Body of pancreas (tissue), 4 donors: ENCODE data around the gene PDIK1L.

Source experiments
- CTCF ChIP-seq, 7 experiments: fragments of 450-650 bp in 4 of 7; fragments of 200-600 bp in 3 of 7; sonication (generic) in 3 of 7; IDR thresholded peaks; one replicate each; pipeline ENCODE4 v1.5.1; 2016 to 2019; ENCODE audit warnings: antibody characterized with exemption in 7 of 7
- POLR2A ChIP-seq, 3 donors: fragments of 450-650 bp; IDR thresholded peaks; one replicate each; pipeline ENCODE4 v1.6.1; 2016; ENCODE audit warnings: antibody characterized with exemption in 3 of 3, mild to moderate bottlenecking in 2 of 3

GRCh38 chr1:26170472-26170821 is 58.8 kb downstream of the PDIK1L start:
- no peak for TF ChIP-seq CTCF (IDR thresholded peaks at IDR 0.05)
- no peak for TF ChIP-seq POLR2A (IDR thresholded peaks at IDR 0.05)
